Fibroblast of pulmonary artery (primary cell): ENCODE measurements around the gene SLC25A33.

ENCODE experiments used
- DNase-seq: peaks from one replicate; pipeline ENCODE4 v3.0.0-alpha.2; 2010; ENCODE audit warnings: low read depth
- H3K4me3 ChIP-seq: replicated peaks from 2 replicates; pipeline ENCODE4 v1.5.1; 2011; ENCODE audit warnings: low read depth, mild to moderate bottlenecking, control low read depth, low read length, moderate library complexity
- CTCF ChIP-seq: IDR thresholded peaks from 2 replicates; pipeline ENCODE4 v1.5.1; 2011; ENCODE audit warnings: mild to moderate bottlenecking, control low read depth, low read length, inconsistent platforms; ENCODE audit errors: missing control alignments

The SLC25A33 gene

GRCh38 chr1:9609998-9610397, 70.7 kb downstream of the SLC25A33 start:
- H3K4me3 ChIP-seq, result no peak overlapping the region
- no peak for TF ChIP-seq CTCF
- no peak for DNase-seq

- no peak overlapping the region for H3K4me3 ChIP-seq
- no peak for DNase-seq
- TF ChIP-seq CTCF, result no peak
Observed at GRCh38 chr1:9610548-9610947, 71.3 kb downstream of the SLC25A33 start.

- TF ChIP-seq CTCF, result no peak
- no peak for DNase-seq
- no peak overlapping the region for H3K4me3 ChIP-seq
Observed at GRCh38 chr1:9611716-9612115, 72.5 kb downstream of the SLC25A33 start.

GRCh38 chr1:9612162-9612845, 73.0 kb downstream of the SLC25A33 start:
- no peak for DNase-seq
- no peak overlapping the region for H3K4me3 ChIP-seq
- TF ChIP-seq CTCF, result no peak

GRCh38 chr1:9612871-9613624, 73.8 kb downstream of the SLC25A33 start:
- TF ChIP-seq CTCF, result no peak
- DNase-seq, result no peak
- H3K4me3 ChIP-seq, result no peak overlapping the region

GRCh38 chr1:9613625-9614299, 74.5 kb downstream of the SLC25A33 start:
- TF ChIP-seq CTCF, result no peak
- DNase-seq, result no peak
- no peak overlapping the region for H3K4me3 ChIP-seq
